Fibroblast of mammary gland (primary cell): ENCODE measurements around the gene DDX24.

Source experiments
- DNase-seq: peaks from one replicate; pipeline ENCODE4 v3.0.0-alpha.2; 2010; ENCODE audit warnings: low read depth
- H3K4me3 ChIP-seq: 2 replicates; pipeline ENCODE4 v1.5.1; 2011; ENCODE audit warnings: low read depth, mild to moderate bottlenecking, low read length, moderate library complexity; ENCODE audit not compliant: control insufficient read depth
- TF ChIP-seq, protein P1 (sequence below): conservative IDR thresholded peaks from 2 replicates; pipeline ENCODE4 v1.5.1; 2011; ENCODE audit warnings: low read depth, low read length, inconsistent platforms; ENCODE audit not compliant: control insufficient read depth, insufficient read depth

The DDX24 gene

DNA sequence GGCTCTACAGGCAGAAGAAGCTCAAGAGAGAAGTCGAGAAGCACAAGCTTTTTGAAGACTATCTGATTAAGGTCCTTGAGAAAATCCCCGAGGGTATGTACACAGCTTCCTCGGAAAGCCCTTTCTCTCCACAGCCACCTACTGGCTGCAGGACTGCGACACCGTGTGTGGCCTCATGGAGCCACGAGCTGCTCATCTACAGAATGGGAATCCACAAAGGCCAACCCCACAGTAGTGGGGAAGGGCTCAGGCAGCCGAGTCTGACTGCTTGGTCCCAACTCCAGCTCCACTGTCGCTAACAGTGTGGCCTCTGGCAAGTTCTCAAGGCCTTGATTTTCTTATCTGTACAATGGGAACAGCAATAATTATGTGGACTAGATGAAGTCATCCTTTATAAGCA, 81.4 kb downstream of the DDX24 start:
- no peak overlapping the region for H3K4me3 ChIP-seq
- DNase-seq = no peak

DNA sequence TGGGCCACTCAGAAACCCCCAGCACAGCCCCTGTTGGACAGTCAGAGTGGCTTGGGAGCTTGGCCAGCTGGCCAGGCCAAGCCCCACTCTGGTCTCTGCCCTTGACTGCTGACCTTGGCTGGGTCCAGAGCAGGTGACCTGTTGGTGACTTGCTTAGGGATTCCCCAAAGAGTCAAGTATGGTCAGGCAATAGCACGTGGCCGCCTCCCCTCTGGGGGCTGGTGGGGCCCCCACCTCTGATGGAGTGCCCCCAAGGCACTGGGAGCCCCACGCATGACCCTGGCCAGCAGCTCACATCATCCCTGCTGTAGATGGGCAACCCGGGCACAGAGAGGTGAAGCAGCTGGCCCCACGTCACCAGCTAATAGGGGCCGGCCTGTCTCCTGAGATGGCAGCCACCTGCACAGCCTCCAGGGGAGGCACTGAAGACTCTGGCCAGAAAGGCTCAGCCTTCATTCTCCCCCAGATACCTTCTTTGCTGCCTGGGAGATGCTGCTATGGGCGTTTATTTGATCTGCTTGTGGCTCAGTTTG, 82.1 kb downstream of the DDX24 start:
- no peak overlapping the region for H3K4me3 ChIP-seq
- TF ChIP-seq, protein P1, sequence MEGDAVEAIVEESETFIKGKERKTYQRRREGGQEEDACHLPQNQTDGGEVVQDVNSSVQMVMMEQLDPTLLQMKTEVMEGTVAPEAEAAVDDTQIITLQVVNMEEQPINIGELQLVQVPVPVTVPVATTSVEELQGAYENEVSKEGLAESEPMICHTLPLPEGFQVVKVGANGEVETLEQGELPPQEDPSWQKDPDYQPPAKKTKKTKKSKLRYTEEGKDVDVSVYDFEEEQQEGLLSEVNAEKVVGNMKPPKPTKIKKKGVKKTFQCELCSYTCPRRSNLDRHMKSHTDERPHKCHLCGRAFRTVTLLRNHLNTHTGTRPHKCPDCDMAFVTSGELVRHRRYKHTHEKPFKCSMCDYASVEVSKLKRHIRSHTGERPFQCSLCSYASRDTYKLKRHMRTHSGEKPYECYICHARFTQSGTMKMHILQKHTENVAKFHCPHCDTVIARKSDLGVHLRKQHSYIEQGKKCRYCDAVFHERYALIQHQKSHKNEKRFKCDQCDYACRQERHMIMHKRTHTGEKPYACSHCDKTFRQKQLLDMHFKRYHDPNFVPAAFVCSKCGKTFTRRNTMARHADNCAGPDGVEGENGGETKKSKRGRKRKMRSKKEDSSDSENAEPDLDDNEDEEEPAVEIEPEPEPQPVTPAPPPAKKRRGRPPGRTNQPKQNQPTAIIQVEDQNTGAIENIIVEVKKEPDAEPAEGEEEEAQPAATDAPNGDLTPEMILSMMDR = no peak
- no peak for DNase-seq

More for the DNA sequence above, 81.4 kb downstream of the DDX24 start:
- TF ChIP-seq, protein P1 = no peak
